Prostate gland (tissue), 2 donors: Measurements from ENCODE around the gene ZFP62.
A peak's percentile ranks its signal among the peaks of the same experiment; 100 is the strongest.

Experiments
- CTCF ChIP-seq, 4 experiments: fragments of 200-600 bp in 2 of 4; fragments of 450-650 bp in 2 of 4; sonication (generic) in 2 of 4; IDR thresholded peaks; 1 replicate in 3 of 4; 2 replicates in 1 of 4; pipeline ENCODE4 v1.5.1; 2016 to 2019; ENCODE audit warnings: antibody characterized with exemption in 4 of 4, mild to moderate bottlenecking in 2 of 4, moderate library complexity in 2 of 4
- POLR2A ChIP-seq: fragments of 450-650 bp; IDR thresholded peaks from one replicate; pipeline ENCODE4 v1.6.1; 2016; ENCODE audit warnings: antibody characterized with exemption, mild to moderate bottlenecking
- POLR2AphosphoS5 ChIP-seq: sonication (generic); formaldehyde crosslinking; IDR thresholded peaks from one replicate; pipeline ENCODE4 v1.6.1; 2017; ENCODE audit warnings: antibody characterized with exemption

- TF ChIP-seq CTCF (IDR thresholded peaks at IDR 0.05) = no peak
- no peak for TF ChIP-seq POLR2A
- peak; percentile 8 for TF ChIP-seq POLR2AphosphoS5
Observed at GRCh38 chr5:180807654-180808414, 53.2 kb downstream of the ZFP62 start.
